OCI-LY3 (cell line): ENCODE results near the gene RFC1.
"Not testable (repeated sequence)": the region's sequence is repeated elsewhere in the genome, so short reads cannot be mapped to it uniquely, and the experiment has no call there.

Experiments
- H2AFZ ChIP-seq: fragments of 200-600, 300-600 bp; shearing (Covaris generic); 2 replicates; pipeline ENCODE4 v1.6.0; 2014; ENCODE audit warnings: antibody characterized with exemption, low read depth, low read length
- H3K27ac ChIP-seq: fragments of 200-600, 300-600 bp; sonication (generic); 2 replicates; pipeline ENCODE4 v1.5.1; 2014; ENCODE audit warnings: mild to moderate bottlenecking, low read length, moderate library complexity, mixed read lengths
- H3K27me3 ChIP-seq: fragments of 200-600, 300-600 bp; sonication (generic); 2 replicates; pipeline ENCODE4 v1.6.1; 2014; ENCODE audit warnings: low read depth, low read length, mixed read lengths
- H3K36me3 ChIP-seq: fragments of 200-600, 300-600 bp; sonication (generic); replicated peaks from 2 replicates; pipeline ENCODE3; 2014; ENCODE audit warnings: low read depth, low read length, mixed read lengths
- H3K4me1 ChIP-seq: fragments of 300-600, 200-600 bp; sonication (generic); 2 replicates; pipeline ENCODE4 v1.6.1; 2014; ENCODE audit warnings: low read length, mixed read lengths
- H3K4me2 ChIP-seq: fragments of 200-600, 300-600 bp; sonication (generic); 2 replicates; pipeline ENCODE4 v1.6.1; 2014; ENCODE audit warnings: low read length, mixed read lengths
- H3K4me3 ChIP-seq: fragments of 300-600, 200-600 bp; sonication (generic); 2 replicates; pipeline ENCODE4 v1.5.1; 2014; ENCODE audit warnings: antibody characterized with exemption, mild to moderate bottlenecking, low read length, moderate library complexity
- H3K79me2 ChIP-seq: fragments of 300-600, 200-600 bp; shearing (Covaris generic); 2 replicates; pipeline ENCODE4 v1.6.1; 2014; ENCODE audit warnings: mild to moderate bottlenecking, low read length, mixed read lengths
- H3K9ac ChIP-seq: fragments of 300-600, 200-600 bp; shearing (Covaris generic); 2 replicates; pipeline ENCODE4 v1.6.0; 2014; ENCODE audit warnings: mild to moderate bottlenecking, low read length, moderate library complexity
- H3K9me3 ChIP-seq: fragments of 200-600, 300-600 bp; shearing (Covaris generic); 2 replicates; pipeline ENCODE4 v1.6.1; 2014; ENCODE audit warnings: low read length, mixed read lengths; ENCODE audit not compliant: insufficient read depth
- H4K20me1 ChIP-seq: fragments of 200-600, 300-600 bp; sonication (generic); 2 replicates; pipeline ENCODE4 v1.6.1; 2016; ENCODE audit warnings: low read length, mixed read lengths; ENCODE audit not compliant: insufficient read depth
- EZH2phosphoT487 ChIP-seq: fragments of 200-600 bp; shearing (Covaris generic); IDR thresholded peaks from 2 replicates; pipeline ENCODE4 v1.6.1; 2018; ENCODE audit warnings: antibody characterized with exemption, mixed run types, low read depth
- TF ChIP-seq, protein P1 (sequence below): fragments of 200-600, 300-600 bp; sonication (generic); IDR thresholded peaks from 2 replicates; pipeline ENCODE4 v1.5.1; 2014; ENCODE audit warnings: antibody characterized with exemption, low read length, low read depth

The RFC1 gene

GRCh38 chr4:39407584-39407885 lies 41.4 kb upstream of the RFC1 start:
- peaks cover 4% of the 10 kb centered on the region; the same call in 1 of the 2 replicates for H3K27me3 ChIP-seq
- H3K36me3 ChIP-seq = no peaks in the 10 kb centered on the region
- H4K20me1 ChIP-seq = no peaks in the 10 kb centered on the region
- H3K4me1 ChIP-seq = 0 out of 2 replicates have a peak, but pooled peaks cover 5% of the 10 kb centered on the region
- H3K79me2 ChIP-seq = no peaks in the 10 kb centered on the region
- no peak overlapping the region for H2AFZ ChIP-seq
- H3K9ac ChIP-seq = no peak overlapping the region
- no peak overlapping the region for H3K4me2 ChIP-seq
- H3K9me3 ChIP-seq = no peaks in the 10 kb centered on the region
- no peak overlapping the region for H3K4me3 ChIP-seq
- TF ChIP-seq, protein P1, sequence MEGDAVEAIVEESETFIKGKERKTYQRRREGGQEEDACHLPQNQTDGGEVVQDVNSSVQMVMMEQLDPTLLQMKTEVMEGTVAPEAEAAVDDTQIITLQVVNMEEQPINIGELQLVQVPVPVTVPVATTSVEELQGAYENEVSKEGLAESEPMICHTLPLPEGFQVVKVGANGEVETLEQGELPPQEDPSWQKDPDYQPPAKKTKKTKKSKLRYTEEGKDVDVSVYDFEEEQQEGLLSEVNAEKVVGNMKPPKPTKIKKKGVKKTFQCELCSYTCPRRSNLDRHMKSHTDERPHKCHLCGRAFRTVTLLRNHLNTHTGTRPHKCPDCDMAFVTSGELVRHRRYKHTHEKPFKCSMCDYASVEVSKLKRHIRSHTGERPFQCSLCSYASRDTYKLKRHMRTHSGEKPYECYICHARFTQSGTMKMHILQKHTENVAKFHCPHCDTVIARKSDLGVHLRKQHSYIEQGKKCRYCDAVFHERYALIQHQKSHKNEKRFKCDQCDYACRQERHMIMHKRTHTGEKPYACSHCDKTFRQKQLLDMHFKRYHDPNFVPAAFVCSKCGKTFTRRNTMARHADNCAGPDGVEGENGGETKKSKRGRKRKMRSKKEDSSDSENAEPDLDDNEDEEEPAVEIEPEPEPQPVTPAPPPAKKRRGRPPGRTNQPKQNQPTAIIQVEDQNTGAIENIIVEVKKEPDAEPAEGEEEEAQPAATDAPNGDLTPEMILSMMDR = no peak
- no peak for TF ChIP-seq EZH2phosphoT487
- H3K27ac ChIP-seq = no peak overlapping the region

DNA sequence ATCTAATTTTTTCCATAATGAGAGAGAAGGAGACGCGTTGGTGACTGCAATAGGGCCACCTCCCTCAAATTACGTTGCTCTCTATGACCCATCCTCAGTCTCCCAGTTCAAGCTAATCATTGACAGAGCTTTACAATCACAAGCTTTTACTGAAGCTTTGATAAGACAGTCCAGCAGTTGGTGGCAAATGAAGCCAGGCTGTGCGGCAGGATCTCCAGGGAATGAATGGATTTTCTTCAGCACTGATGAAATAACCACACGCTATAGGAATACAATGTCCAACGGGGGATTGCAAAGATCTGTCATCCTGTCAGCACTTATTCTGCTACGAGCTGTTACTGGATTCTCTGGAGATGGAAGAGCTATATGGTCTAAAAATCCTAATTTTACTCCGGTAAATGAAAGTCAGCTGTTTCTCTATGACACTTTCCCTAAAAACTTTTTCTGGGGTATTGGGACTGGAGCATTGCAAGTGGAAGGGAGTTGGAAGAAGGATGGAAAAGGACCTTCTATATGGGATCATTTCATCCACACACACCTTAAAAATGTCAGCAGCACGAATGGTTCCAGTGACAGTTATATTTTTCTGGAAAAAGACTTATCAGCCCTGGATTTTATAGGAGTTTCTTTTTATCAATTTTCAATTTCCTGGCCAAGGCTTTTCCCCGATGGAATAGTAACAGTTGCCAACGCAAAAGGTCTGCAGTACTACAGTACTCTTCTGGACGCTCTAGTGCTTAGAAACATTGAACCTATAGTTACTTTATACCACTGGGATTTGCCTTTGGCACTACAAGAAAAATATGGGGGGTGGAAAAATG lies 40.8 kb upstream of the RFC1 start, which contains the start of gene KLB:
KLB (plus strand) TSS at position 168 of the 821 bp plus-strand sequence; CDS start at position 188, 20 bp downstream.
- Histone ChIP-seq H3K4me1 (0 out of 2 replicates have a peak, but pooled peaks cover 5% of the 10 kb centered on the region), H4K20me1 (no peaks in the 10 kb centered on the region), H3K4me3 (no peak within 1 kb of the TSS), H3K9ac (no peak within 1 kb of the TSS), H3K36me3 (no peaks in the 10 kb centered on the region), H2AFZ (no peak within 1 kb of the TSS), H3K27me3 (peaks cover 4% of the 10 kb centered on the region; the same call in 1 of the 2 replicates), H3K9me3 (no peaks in the 10 kb centered on the region), H3K79me2 (no peaks in the 10 kb centered on the region), H3K27ac (no peak within 1 kb of the TSS), H3K4me2 (no peak within 1 kb of the TSS)
- TF ChIP-seq, protein P1 = no peak
- no peak for TF ChIP-seq EZH2phosphoT487

- not testable (repeated sequence) for H3K4me1 ChIP-seq, H2AFZ ChIP-seq, H3K79me2 ChIP-seq, H3K4me2 ChIP-seq, H3K4me3 ChIP-seq, H3K27ac ChIP-seq, H3K36me3 ChIP-seq, H3K9me3 ChIP-seq, H3K27me3 ChIP-seq, H3K9ac ChIP-seq, H4K20me1 ChIP-seq
These were observed 35.5 kb upstream of the RFC1 start for GRCh38 chr4:39401640-39402039.

GRCh38 chr4:39394706-39395105 lies 28.5 kb upstream of the RFC1 start:
- H3K27ac ChIP-seq = no peak overlapping the region
- no peak overlapping the region for H3K4me2 ChIP-seq
- H3K4me1 ChIP-seq = no peaks in the 10 kb centered on the region
- H3K4me3 ChIP-seq = no peak overlapping the region
- no peaks in the 10 kb centered on the region for H4K20me1 ChIP-seq
- no peaks in the 10 kb centered on the region for H3K36me3 ChIP-seq
- H3K9me3 ChIP-seq = no peaks in the 10 kb centered on the region
- no peak overlapping the region for H2AFZ ChIP-seq
- no peak for TF ChIP-seq EZH2phosphoT487
- TF ChIP-seq, protein P1 = no peak
- H3K79me2 ChIP-seq = no peaks in the 10 kb centered on the region
- H3K9ac ChIP-seq = no peak overlapping the region
- peaks cover 4% of the 10 kb centered on the region; the same call in 1 of the 2 replicates for H3K27me3 ChIP-seq
